Muscle of back (tissue), 11 donors: Measurements from ENCODE around the gene FIBP. TPM values are rescaled to one million over a fixed set of nuclear protein-coding genes. Genes with fewer than 3 reads are reported as not detected.
A peak's percentile ranks its signal among the peaks of the same experiment; 100 is the strongest.

Experiments
- DNase-seq, 3 donors: peaks; one replicate each; pipeline versions ENCODE4 v3.0.0 to v3.0.0-alpha.2; 2013
- polyA plus RNA-seq, 10 donors: library from polyadenylated mRNA; unstranded; fragments of 120-200 nt; gene quantifications; one replicate each; pipeline ENCODE4 v1.2.1, GENCODE V29; 2013; ENCODE audit not compliant: insufficient read length in 10 of 10

The FIBP gene
- polyA plus RNA-seq, 10 donors = 57.3 to 68.8 (median 61.7) TPM

- no peak for DNase-seq
These were observed 27.1 kb downstream of the FIBP start for GRCh38 chr11:65861165-65861505.

GRCh38 chr11:65860278-65861164 is 27.8 kb downstream of the FIBP start, which contains the start of gene MUS81:
Gene MUS81 (plus strand): TSS chr11:65860433. CDS start chr11:65860754, 321 bp downstream.
- DNase-seq = peak; percentile 95 to 99 (median 98)

- DNase-seq = no peak
These were observed 28.4 kb downstream of the FIBP start for GRCh38 chr11:65859812-65860277.

GRCh38 chr11:65859095-65859811 is 29.0 kb downstream of the FIBP start:
- peak; percentile 96 to 99 (median 99) for DNase-seq

GRCh38 chr11:65858681-65859087 is 29.6 kb downstream of the FIBP start:
- DNase-seq = no peak

GRCh38 chr11:65857853-65858680 is 30.2 kb downstream of the FIBP start, which contains the start of gene CFL1:
Gene CFL1 (minus strand): TSS chr11:65858180. CDS start chr11:65858099, 81 bp downstream.
- DNase-seq = peak; percentile 99

- DNase-seq = peak in 1 of 3 donors; percentile 56
These were observed 30.8 kb downstream of the FIBP start for GRCh38 chr11:65857500-65857852.

- peak in 2 of 3 donors; percentile 84 to 95 for DNase-seq
These were observed 31.4 kb downstream of the FIBP start for GRCh38 chr11:65856689-65857499.

- DNase-seq = no peak
These were observed 32.3 kb downstream of the FIBP start for GRCh38 chr11:65855927-65856363.

GRCh38 chr11:65854852-65855837 is 33.1 kb downstream of the FIBP start:
- peak in 1 of 3 donors; percentile 2 for DNase-seq

GRCh38 chr11:65854161-65854592 is 34.1 kb downstream of the FIBP start:
- no peak for DNase-seq

GRCh38 chr11:65853246-65853979 is 34.9 kb downstream of the FIBP start:
- DNase-seq = no peak

- peak in 1 of 3 donors; percentile 3 for DNase-seq
These were observed 35.6 kb downstream of the FIBP start for GRCh38 chr11:65852508-65853245.

- peak in 1 of 3 donors; percentile 4 for DNase-seq
These were observed 36.3 kb downstream of the FIBP start for GRCh38 chr11:65851811-65852507.

GRCh38 chr11:65851083-65851579 is 37.1 kb downstream of the FIBP start:
- peak in 1 of 3 donors; percentile 14 for DNase-seq

GRCh38 chr11:65850217-65851082 is 37.8 kb downstream of the FIBP start:
- peak in 1 of 3 donors; percentile 8 for DNase-seq
